HG03060 (cell line): ENCODE measurements around the gene SLC5A9.
A peak's percentile ranks its signal among the peaks of the same experiment; 100 is the strongest.
"Not testable (repeated sequence)": the region's sequence is repeated elsewhere in the genome, so short reads cannot be mapped to it uniquely, and the experiment has no call there.

Experiments
- ATAC-seq: cut with Tn5 transposase; IDR thresholded peaks from one replicate; pipeline ENCODE4 v1.9.1; 2021; ENCODE audit warnings: low read depth, moderate number of reproducible peaks; ENCODE audit not compliant: unreplicated experiment

SLC5A9 gene

GRCh38 chr1:48213462-48213861, 9.1 kb upstream of the SLC5A9 start:
- not testable (repeated sequence) for ATAC-seq

- ATAC-seq, result not testable (repeated sequence)
Measured at GRCh38 chr1:48214366-48214765, 8.2 kb upstream of the SLC5A9 start.

GRCh38 chr1:48214820-48215219, 7.7 kb upstream of the SLC5A9 start:
- no peak for ATAC-seq

- ATAC-seq, result no peak
Measured at GRCh38 chr1:48215222-48215621, 7.3 kb upstream of the SLC5A9 start.

GRCh38 chr1:48215889-48216288, 6.6 kb upstream of the SLC5A9 start:
- ATAC-seq, result no peak

GRCh38 chr1:48216313-48216712, 6.2 kb upstream of the SLC5A9 start:
- no peak for ATAC-seq

GRCh38 chr1:48216941-48217340, 5.6 kb upstream of the SLC5A9 start:
- no peak for ATAC-seq

GRCh38 chr1:48217856-48218255, 4.7 kb upstream of the SLC5A9 start:
- no peak for ATAC-seq

GRCh38 chr1:48219803-48220202, 2.7 kb upstream of the SLC5A9 start:
- ATAC-seq, result no peak

- ATAC-seq, result no peak
Measured at GRCh38 chr1:48221122-48221521, 1.4 kb upstream of the SLC5A9 start.

GRCh38 chr1:48221657-48222056, 859 bp upstream of the SLC5A9 start:
- no peak for ATAC-seq

GRCh38 chr1:48223366-48224240, 1.1 kb downstream of the SLC5A9 start:
- ATAC-seq, result no peak

- ATAC-seq, result no peak
Measured at GRCh38 chr1:48224791-48225190, 2.3 kb downstream of the SLC5A9 start.

- ATAC-seq, result no peak
Measured at GRCh38 chr1:48225579-48225978, 3.1 kb downstream of the SLC5A9 start.

GRCh38 chr1:48227165-48228013, 4.9 kb downstream of the SLC5A9 start:
- ATAC-seq, result peak; percentile 69

- ATAC-seq, result no peak
Measured at GRCh38 chr1:48228156-48228555, 5.6 kb downstream of the SLC5A9 start.

- no peak for ATAC-seq
Measured at GRCh38 chr1:48229317-48229716, 6.8 kb downstream of the SLC5A9 start.

GRCh38 chr1:48230236-48230635, 7.7 kb downstream of the SLC5A9 start:
- ATAC-seq, result no peak

- ATAC-seq, result no peak
Measured at GRCh38 chr1:48232722-48233121, 10.2 kb downstream of the SLC5A9 start.

GRCh38 chr1:48233666-48234485, 11.4 kb downstream of the SLC5A9 start:
- ATAC-seq, result no peak

- no peak for ATAC-seq
Measured at GRCh38 chr1:48235652-48236051, 13.1 kb downstream of the SLC5A9 start.
